Activated CD8-positive, alpha-beta T cell treated with anti-CD3 and anti-CD28 coated beads, Interleukin-2, amount 10 ng/mL, durations not matched to agents 7 days and 5 days (primary cell): ENCODE data around the gene RBL2. TPM values are rescaled to one million over a fixed set of nuclear protein-coding genes. Genes with fewer than 3 reads are reported as not detected.
"Not testable (repeated sequence)": the region's sequence is repeated elsewhere in the genome, so short reads cannot be mapped to it uniquely, and the experiment has no call there.

Source experiments
- ATAC-seq: fragments of 150-1000 bp; cut with Tn5 transposase; one replicate; pipeline ENCODE4 v1.10.0; 2021; ENCODE audit warnings: moderate library complexity
- CTCF ChIA-PET: fragments of 350-600 bp; sonication (Branson Sonifier 250); formaldehyde crosslinking; loops from one replicate; lab custom pipeline; 2021; ENCODE audit warnings: antibody characterized with exemption; lab: Charles Lee
- POLR2A ChIA-PET: fragments of 350-600 bp; sonication (Branson Sonifier 250); formaldehyde crosslinking; loops from one replicate; lab custom pipeline; 2021; ENCODE audit warnings: antibody characterized with exemption; lab: Charles Lee
- DNase-seq: peaks from one replicate; pipeline ENCODE4 v3.0.0-alpha.2; 2020
- H3K27ac Mint-ChIP-seq: one replicate; pipeline ENCODE4 v1.8.0; 2021; ENCODE audit warnings: mild to moderate bottlenecking, mixed read lengths
- H3K27me3 Mint-ChIP-seq: one replicate; pipeline ENCODE4 v1.8.0; 2021; ENCODE audit warnings: low read depth, mixed read lengths
- H3K36me3 Mint-ChIP-seq: one replicate; pipeline ENCODE4 v1.8.0; 2021; ENCODE audit warnings: low read depth, mixed read lengths
- H3K4me1 Mint-ChIP-seq: one replicate; pipeline ENCODE4 v1.8.0; 2021; ENCODE audit warnings: low read depth, mixed read lengths
- H3K4me3 Mint-ChIP-seq: one replicate; pipeline ENCODE4 v1.8.0; 2021; ENCODE audit warnings: mild to moderate bottlenecking, mixed read lengths
- H3K9me3 Mint-ChIP-seq: one replicate; pipeline ENCODE4 v1.8.0; 2022; ENCODE audit warnings: mixed read lengths; ENCODE audit not compliant: insufficient read depth
- total RNA-seq, 2 experiments: library from RNA; stranded (reverse); gene quantifications; one replicate each; pipeline ENCODE4 v1.2.3, GENCODE V29; 2021

The RBL2 gene
- total RNA-seq, 2 experiments from 2014 or later = 137 to 138 TPM

DNA sequence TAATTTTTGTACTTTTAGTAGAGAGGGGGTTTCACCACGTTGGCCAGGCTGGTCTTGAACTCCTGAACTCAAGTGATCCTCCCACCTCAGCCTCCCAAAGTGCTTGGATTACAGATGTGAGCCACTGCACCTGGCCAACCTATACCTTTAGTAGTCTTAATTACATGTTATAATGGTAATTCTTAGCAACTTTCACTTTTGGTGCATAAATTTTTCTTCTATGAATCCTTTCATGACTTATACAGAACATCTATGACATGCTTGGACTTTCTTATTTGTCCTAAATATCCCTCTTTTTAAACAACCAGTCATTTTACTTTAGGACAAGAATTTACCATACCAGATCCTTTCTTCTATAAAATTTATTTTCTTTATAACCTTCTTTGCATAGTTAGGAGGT is 10.3 kb upstream of the RBL2 start:
- ATAC-seq, H3K4me1 Mint-ChIP-seq, H3K36me3 Mint-ChIP-seq, DNase-seq, H3K27ac Mint-ChIP-seq, H3K4me3 Mint-ChIP-seq, CTCF ChIA-PET, H3K27me3 Mint-ChIP-seq: not testable (repeated sequence)
- POLR2A ChIA-PET = interaction anchor here (1.2 kb wide), 1 partner anchor 10 kb away, joined by 3 read pairs; the partner anchor contains the start of gene RBL2
- H3K9me3 Mint-ChIP-seq = peaks cover 23% of the 10 kb centered on the region

DNA sequence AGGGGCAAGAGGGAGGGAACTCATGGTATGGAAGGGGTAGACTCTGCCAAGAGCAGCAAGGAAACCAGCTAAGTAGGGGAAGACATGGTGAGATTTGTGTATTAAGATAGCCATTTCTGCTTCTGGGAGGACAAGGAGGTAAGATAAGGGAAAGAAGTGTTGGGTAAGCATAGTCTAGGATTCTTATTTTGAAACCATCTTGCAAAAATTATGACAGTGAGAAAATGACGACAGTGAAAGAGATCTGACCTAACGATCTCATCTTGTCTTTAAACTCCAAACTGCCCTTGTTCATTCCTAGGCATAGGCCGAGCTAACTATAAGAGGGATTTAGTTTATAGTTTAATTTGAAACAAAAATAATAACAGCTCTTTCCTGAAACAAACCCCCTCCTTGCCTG is 5.6 kb upstream of the RBL2 start:
- no peak overlapping the region for H3K27ac Mint-ChIP-seq
- ATAC-seq = no peak
- H3K27me3 Mint-ChIP-seq = peaks cover 3% of the 10 kb centered on the region
- H3K4me1 Mint-ChIP-seq = peaks cover 4% of the 10 kb centered on the region
- H3K9me3 Mint-ChIP-seq = peaks cover 21% of the 10 kb centered on the region
- peaks cover 7% of the 10 kb centered on the region for H3K36me3 Mint-ChIP-seq
- CTCF ChIA-PET = no interaction called here
- POLR2A ChIA-PET = interaction anchor here (0.6 kb wide), 1 partner anchor 45 kb away, joined by 4 read pairs; no protein-coding TSS in a partner anchor
- no peak for DNase-seq
- no peak overlapping the region for H3K4me3 Mint-ChIP-seq

DNA sequence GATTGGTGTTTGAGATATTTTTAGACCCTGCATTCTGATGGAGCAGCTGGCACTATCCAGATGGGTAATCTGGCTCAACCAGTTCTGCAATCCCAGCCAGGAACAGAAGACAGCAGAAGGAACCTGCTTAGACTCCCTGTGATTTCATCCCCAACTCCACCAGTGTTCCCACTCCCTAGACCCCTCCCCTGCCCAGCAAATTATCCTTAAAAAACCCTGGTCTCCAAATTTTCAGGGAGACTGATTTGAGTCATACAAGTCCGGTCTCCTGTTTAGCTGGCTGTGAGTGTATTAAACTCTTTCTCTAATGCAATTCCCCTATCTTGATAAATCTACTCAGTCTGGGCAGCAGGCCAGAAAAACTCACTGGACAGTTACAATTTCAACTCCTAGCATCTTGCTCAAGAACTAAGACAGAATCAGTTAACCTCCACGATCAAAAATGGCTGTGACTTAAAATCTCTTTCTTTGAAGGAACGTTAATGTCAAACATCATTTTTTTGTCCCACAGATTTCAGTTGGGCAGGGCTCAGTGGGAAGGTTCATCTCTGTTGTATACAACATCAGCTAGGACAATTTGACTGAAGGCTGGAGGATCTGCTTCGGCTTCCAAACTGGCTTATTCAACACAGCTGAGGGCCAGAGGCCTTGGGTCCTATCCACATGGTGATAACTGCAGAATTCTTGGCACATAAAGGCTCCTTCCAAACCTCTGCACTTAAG is 4.9 kb upstream of the RBL2 start:
- Mint-ChIP-seq H3K27me3 (peaks cover 3% of the 10 kb centered on the region), H3K4me3 (no peak overlapping the region), H3K36me3 (peaks cover 6% of the 10 kb centered on the region), H3K4me1 (peaks cover 10% of the 10 kb centered on the region), H3K9me3 (peaks cover 17% of the 10 kb centered on the region), H3K27ac (no peak overlapping the region)
- ATAC-seq (no peak), DNase-seq (no peak)
- ChIA-PET CTCF (no interaction called here), POLR2A (no interaction called here)

DNA sequence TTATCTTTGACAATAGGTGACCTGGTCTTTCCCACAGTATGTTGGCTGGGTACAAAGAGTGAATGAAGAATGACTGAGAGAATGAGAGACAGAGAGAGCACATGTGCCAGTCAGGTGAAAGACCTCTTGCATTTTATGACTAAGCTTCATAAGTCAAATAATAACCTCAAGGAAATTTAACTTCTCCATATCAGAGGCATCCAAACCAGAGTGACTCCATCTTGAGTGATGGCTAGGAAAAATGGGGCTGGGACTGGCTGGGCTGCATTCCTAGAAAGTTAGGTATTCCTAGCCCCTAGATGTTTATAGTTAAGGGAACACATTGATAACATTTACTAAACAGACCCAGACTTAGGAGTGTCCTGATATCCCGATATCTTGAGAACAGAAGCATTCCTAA is 3.9 kb upstream of the RBL2 start:
- peaks cover 8% of the 10 kb centered on the region for H3K9me3 Mint-ChIP-seq
- ATAC-seq (no peak), DNase-seq (no peak)
- no peak overlapping the region for H3K27ac Mint-ChIP-seq
- H3K36me3 Mint-ChIP-seq = peaks cover 9% of the 10 kb centered on the region
- peaks cover 3% of the 10 kb centered on the region for H3K27me3 Mint-ChIP-seq
- H3K4me3 Mint-ChIP-seq = no peak overlapping the region
- peaks cover 10% of the 10 kb centered on the region for H3K4me1 Mint-ChIP-seq
- ChIA-PET POLR2A (no interaction called here), CTCF (no interaction called here)

DNA sequence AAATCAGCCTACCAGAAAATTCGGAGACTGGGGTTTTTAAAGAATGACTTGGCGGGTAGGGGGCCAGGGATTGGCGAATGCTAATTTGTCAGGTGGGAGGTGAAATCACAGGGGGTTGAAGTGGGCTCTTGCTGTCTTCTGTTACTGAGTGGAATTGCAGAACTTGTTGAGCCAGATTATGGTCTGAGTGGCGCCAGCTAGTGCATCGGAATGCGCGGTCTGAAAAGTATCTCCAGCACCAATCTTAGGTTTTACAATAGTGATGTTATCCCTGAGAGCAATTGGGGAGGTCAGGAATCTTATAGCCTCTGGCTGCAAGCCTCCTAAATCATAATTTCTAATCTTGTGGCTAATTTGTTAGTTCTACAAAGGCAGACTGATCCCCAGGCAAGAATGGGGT is 762 bp upstream of the RBL2 start:
- H3K27me3 Mint-ChIP-seq = peaks cover 3% of the 10 kb centered on the region
- CTCF ChIA-PET = interaction anchor here (0.9 to 1.4 kb wide), 2 partner anchors 18 to 69 kb away, joined by 3 to 4 read pairs; no protein-coding TSS in a partner anchor
- H3K27ac Mint-ChIP-seq = peak overlapping the region; percentile 64

DNA sequence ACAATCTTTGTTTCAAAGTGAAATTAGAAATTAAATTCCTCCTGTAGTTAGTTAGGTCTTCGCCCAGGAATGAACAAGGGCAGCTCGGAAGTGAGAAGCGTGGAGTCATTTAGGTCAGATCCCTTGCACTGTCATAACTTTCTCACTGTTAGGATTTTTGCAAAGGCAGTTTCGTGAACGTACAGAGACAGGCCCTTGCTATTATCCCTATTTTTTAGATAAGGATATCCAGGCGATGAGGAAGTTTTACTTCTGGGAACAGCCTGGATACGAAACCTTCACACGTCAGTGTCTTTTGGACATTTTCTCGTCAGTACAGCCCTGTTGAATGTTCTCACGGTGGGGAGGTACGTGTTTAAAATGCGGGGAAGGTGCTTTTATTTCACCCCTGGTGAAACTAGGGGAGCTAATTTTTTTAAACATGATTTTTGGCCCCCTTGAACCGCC is 318 bp upstream of the RBL2 start:
- Mint-ChIP-seq H3K4me1 (peaks cover 40% of the 10 kb centered on the region), H3K36me3 (peaks cover 28% of the 10 kb centered on the region), H3K4me3 (peak overlapping the region; percentile 96), H3K9me3 (no peaks in the 10 kb centered on the region), H3K27ac (peak overlapping the region; percentile 64), H3K27me3 (peaks cover 3% of the 10 kb centered on the region)
- DNase-seq = no peak
- CTCF ChIA-PET = interaction anchor here (0.9 to 1.4 kb wide), 3 partner anchors 19 to 70 kb away, joined by 3 to 4 read pairs (median 4); partner anchors contain the start of gene AKTIP
- POLR2A ChIA-PET = interaction anchor here (0.6 to 5.5 kb wide), 14 partner anchors 11 to 901 kb away, joined by 3 to 101 read pairs (median 4); partner anchors contain the start of gene AKTIP
- no peak for ATAC-seq

More for the DNA sequence above, 762 bp upstream of the RBL2 start:
- POLR2A ChIA-PET = interaction anchor here (0.6 to 5.5 kb wide), 11 partner anchors 10 to 557 kb away, joined by 3 to 101 read pairs (median 4); partner anchors contain the start of gene AKTIP
- H3K9me3 Mint-ChIP-seq = no peaks in the 10 kb centered on the region
- DNase-seq = no peak
- peak overlapping the region; percentile 96 for H3K4me3 Mint-ChIP-seq
- peaks cover 37% of the 10 kb centered on the region for H3K4me1 Mint-ChIP-seq
- peaks cover 27% of the 10 kb centered on the region for H3K36me3 Mint-ChIP-seq
- no peak for ATAC-seq

DNA sequence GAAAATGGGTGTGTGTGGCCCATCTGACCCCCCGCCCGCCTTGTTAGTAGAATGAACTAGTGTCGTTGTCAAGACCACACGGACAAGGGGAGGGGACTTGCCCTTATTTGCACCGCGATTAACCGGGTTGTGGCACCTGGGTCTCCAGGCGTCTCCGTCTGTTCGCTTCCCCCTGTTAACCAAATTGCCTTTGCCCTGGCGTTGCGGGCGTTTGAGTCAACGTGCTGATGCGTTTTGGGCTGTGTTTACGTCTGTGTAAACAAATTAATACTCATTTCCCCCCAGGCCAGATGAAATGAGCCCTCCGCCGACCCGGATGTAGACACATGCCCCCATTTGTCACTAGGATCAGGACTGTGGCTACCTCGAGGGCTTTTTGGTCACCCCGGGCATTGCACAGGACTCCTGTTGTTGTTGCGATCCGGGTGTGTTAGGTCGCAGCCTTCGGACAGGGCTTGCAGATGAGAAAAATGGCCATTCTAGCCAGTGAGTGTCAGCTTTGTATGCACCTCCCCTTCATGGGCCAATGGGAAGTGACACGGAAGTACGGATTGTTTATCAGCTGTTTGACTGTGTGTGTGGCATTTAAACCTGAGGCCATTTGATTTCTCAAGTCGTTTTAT is 906 bp downstream of the RBL2 start:
- POLR2A ChIA-PET = interaction anchor here (0.8 to 5.5 kb wide), 12 partner anchors 10 to 67 kb away, joined by 3 to 101 read pairs (median 5); partner anchors contain the start of gene AKTIP
- ATAC-seq (peak; percentile 77), DNase-seq (peak; percentile 81)
- H3K36me3 Mint-ChIP-seq = peaks cover 31% of the 10 kb centered on the region
- H3K27ac Mint-ChIP-seq = peak overlapping the region; percentile 95
- no peaks in the 10 kb centered on the region for H3K27me3 Mint-ChIP-seq
- no peaks in the 10 kb centered on the region for H3K9me3 Mint-ChIP-seq
- H3K4me1 Mint-ChIP-seq = peaks cover 45% of the 10 kb centered on the region
- CTCF ChIA-PET = interaction anchor here (0.7 to 3.4 kb wide), 7 partner anchors 13 to 75 kb away, joined by 3 to 37 read pairs (median 4); partner anchors contain the start of gene AKTIP
- peak overlapping the region; percentile 96 for H3K4me3 Mint-ChIP-seq

DNA sequence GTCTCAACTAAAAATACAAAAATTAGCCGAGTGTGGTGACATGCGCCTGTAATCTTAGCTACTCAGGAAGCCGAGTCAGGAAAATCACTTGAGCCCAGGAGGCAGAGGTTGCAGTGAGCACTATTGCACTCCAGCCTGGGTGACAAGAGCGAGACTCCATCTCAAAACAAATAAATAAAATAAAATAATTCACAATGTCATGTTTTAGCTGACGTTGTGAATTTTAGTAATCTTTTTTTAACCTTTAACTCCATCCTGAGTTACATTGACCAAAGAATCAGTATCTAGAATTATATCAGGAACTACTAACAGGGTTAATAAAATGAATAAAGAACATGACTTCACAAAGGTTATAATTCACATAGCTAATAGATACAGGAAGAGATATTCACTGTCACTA is 5.9 kb downstream of the RBL2 start:
- no peaks in the 10 kb centered on the region for H3K9me3 Mint-ChIP-seq
- POLR2A ChIA-PET = interaction anchor here (1.0 kb wide), 1 partner anchor 17 kb away, joined by 3 read pairs; no protein-coding TSS in a partner anchor
- CTCF ChIA-PET = interaction anchor here (1.0 to 1.5 kb wide), 3 partner anchors 9 to 18 kb away, joined by 3 to 4 read pairs (median 3); no protein-coding TSS in a partner anchor
- no peak overlapping the region for H3K4me3 Mint-ChIP-seq
- H3K27ac Mint-ChIP-seq = no peak overlapping the region
- peaks cover 74% of the 10 kb centered on the region for H3K36me3 Mint-ChIP-seq
- DNase-seq = no peak
- peaks cover 46% of the 10 kb centered on the region for H3K4me1 Mint-ChIP-seq
- no peaks in the 10 kb centered on the region for H3K27me3 Mint-ChIP-seq
- no peak for ATAC-seq

DNA sequence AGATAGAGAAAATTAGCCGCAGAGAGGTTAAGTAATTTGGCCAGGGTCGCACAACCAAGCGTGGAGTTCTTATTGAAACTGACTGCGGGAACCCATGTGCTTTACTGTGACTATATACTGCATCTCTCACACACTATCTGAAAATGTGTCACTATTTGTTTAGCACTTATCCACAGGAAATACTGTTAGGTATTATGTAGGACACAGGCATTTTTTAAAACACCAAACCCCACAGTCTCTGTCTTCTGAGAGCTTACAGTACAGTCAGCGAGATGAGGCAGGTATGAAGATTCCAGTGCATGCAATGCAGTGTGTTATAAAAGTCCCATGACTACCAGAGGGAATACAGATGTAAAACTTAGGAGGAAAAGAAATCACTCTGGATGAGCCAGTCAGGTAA is 11.3 kb downstream of the RBL2 start:
- DNase-seq (no peak), ATAC-seq (peak; percentile 30)
- peak overlapping the region; percentile 75 for H3K27ac Mint-ChIP-seq
- H3K4me3 Mint-ChIP-seq = peak overlapping the region; percentile 19
- no peaks in the 10 kb centered on the region for H3K27me3 Mint-ChIP-seq
- CTCF ChIA-PET = interaction anchor here (0.9 to 6.6 kb wide), 5 partner anchors 8 to 53 kb away, joined by 3 to 37 read pairs (median 7); no protein-coding TSS in a partner anchor
- peaks cover 81% of the 10 kb centered on the region for H3K36me3 Mint-ChIP-seq
- POLR2A ChIA-PET = interaction anchor here (1.2 to 4.0 kb wide), 4 partner anchors 10 to 57 kb away, joined by 3 to 36 read pairs (median 14); partner anchors contain the start of gene RBL2
- no peaks in the 10 kb centered on the region for H3K9me3 Mint-ChIP-seq
- peaks cover 34% of the 10 kb centered on the region for H3K4me1 Mint-ChIP-seq

DNA sequence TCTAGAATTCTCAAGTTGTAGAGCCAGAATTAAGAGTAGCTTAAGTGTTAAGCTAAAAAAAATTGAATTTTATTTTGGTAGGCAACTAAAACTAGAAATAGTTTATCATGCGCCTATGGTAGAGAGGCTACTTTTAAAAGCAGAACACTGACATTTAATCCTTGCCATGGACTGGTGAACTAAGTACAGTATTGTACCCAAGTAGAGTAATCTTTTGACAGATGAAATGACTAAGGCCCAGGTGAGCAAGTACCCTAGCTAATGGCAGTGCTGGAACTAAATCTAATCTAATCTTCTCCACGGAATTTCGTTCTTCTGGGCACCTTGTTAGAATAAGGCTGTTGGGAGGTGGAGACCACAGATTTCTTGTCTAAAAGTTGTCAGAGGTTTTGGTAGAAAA is 11.8 kb downstream of the RBL2 start:
- H3K36me3 Mint-ChIP-seq = peaks cover 82% of the 10 kb centered on the region
- H3K4me3 Mint-ChIP-seq = peak overlapping the region; percentile 19
- H3K4me1 Mint-ChIP-seq = peaks cover 33% of the 10 kb centered on the region
- peak overlapping the region; percentile 75 for H3K27ac Mint-ChIP-seq
- ChIA-PET CTCF (interaction anchor here (0.9 to 6.6 kb wide), 4 partner anchors 10 to 52 kb away, joined by 3 to 37 read pairs (median 12); no protein-coding TSS in a partner anchor), POLR2A (interaction anchor here (1.2 to 4.0 kb wide), 4 partner anchors 11 to 56 kb away, joined by 3 to 36 read pairs (median 14); partner anchors contain the start of gene RBL2)
- DNase-seq (no peak), ATAC-seq (no peak)
- no peaks in the 10 kb centered on the region for H3K9me3 Mint-ChIP-seq
- H3K27me3 Mint-ChIP-seq = no peaks in the 10 kb centered on the region
